HG02885 (cell line): ENCODE results near the gene DCP1B.

ENCODE experiments used
- ATAC-seq: cut with Tn5 transposase; IDR thresholded peaks from one replicate; pipeline ENCODE4 v1.9.1; 2021; ENCODE audit warnings: mild to moderate bottlenecking; ENCODE audit not compliant: unreplicated experiment, poor library complexity

Gene DCP1B

GRCh38 chr12:2004113-2004929, at the start of gene DCP1B:
Gene DCP1B, minus strand, starts transcription at chr12:2004457. Its CDS starts 26 bp downstream, at chr12:2004431.
- ATAC-seq: peak; percentile 99

GRCh38 chr12:2053691-2054090, 49.4 kb upstream of the DCP1B start:
- ATAC-seq: no peak

GRCh38 chr12:2052826-2053678, 48.8 kb upstream of the DCP1B start, which contains the start of gene CACNA1C:
Gene CACNA1C, plus strand, starts transcription at chr12:2052987. Its CDS starts 576 bp downstream, at chr12:2053563.
- ATAC-seq: no peak

GRCh38 chr12:2051700-2052621, 47.7 kb upstream of the DCP1B start:
- no peak for ATAC-seq

GRCh38 chr12:2049604-2050540, 45.6 kb upstream of the DCP1B start:
- no peak for ATAC-seq

DNA sequence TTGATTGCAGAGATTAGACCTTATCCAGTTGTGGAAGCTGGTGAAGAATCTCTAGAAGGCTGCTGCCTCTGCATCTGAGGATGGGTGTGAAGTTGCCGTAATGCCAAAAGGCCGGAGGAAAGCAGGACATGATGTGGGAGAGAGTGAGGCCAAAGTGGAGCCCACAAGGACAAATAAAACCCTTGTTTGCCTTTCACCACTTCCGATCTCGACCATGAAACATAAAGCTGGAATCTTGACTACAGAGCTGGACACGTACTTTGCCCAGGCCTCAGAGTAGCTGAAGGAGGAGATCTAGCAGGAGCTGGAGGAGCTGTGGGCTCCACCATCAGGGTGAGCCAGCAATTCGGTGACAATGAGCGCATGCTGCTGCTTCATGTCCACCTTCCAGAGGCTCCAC, 43.5 kb upstream of the DCP1B start:
- ATAC-seq: no peak

DNA sequence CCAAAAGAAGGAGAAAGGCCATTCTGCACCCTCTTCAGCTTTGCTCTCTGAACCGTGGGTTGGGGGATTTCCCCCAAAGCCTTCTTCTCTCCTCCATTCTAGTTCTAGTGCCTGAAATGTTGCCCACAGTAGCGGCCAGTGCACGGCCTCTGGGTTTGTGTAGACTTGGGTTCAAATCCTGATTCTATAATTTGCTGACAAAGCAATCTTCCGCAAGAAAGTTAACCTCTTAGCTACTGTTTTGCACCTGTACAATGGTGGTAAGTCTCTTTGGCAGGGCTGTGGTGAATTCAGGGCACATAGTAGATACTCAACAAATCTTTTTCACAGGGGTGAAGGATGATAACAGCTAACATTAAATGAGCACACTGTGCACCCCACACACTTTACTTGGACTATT, 42.7 kb upstream of the DCP1B start:
- no peak for ATAC-seq

DNA sequence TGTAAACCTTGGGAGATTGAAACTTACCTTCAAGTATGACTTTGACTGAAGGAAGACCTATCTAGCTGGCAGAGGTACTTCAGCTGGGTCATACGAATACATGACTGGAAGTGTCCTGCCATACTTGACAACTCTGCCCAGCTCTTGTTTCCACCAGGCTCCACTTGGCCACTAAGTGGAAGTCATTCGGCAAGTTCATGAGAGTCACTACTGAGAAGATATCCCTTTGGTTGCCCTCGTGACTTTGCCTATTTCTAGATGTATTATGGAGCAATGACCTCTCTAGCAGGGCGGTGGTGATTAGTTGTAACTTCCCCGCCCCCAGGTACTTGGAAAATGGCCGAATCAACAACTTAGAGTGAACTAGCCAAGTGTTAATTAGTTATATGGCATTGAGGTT, 39.9 kb upstream of the DCP1B start:
- ATAC-seq: no peak

- no peak for ATAC-seq
These were observed 38.8 kb upstream of the DCP1B start for GRCh38 chr12:2043054-2043453.

DNA sequence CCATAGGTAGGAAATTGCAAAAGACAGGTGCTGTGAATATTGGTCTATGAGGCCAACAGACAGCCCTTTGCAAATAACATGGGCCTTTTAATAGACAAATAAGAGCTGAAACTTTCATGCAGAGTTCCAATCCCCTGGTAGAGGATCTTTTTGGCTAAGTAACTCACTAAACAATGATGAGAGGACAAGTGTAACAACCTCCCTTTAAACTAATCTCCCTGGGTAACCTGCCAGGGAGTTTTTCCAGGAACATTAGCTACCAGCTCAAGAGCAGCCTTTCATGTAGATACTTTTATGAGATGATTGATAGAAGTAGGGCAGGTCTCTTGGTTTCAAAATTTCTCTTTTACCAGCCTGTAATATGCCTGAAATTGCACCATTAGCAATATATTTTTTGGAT, 34.8 kb upstream of the DCP1B start:
- ATAC-seq: no peak

GRCh38 chr12:2035431-2036055, 31.3 kb upstream of the DCP1B start:
- peak; percentile 7 for ATAC-seq

DNA sequence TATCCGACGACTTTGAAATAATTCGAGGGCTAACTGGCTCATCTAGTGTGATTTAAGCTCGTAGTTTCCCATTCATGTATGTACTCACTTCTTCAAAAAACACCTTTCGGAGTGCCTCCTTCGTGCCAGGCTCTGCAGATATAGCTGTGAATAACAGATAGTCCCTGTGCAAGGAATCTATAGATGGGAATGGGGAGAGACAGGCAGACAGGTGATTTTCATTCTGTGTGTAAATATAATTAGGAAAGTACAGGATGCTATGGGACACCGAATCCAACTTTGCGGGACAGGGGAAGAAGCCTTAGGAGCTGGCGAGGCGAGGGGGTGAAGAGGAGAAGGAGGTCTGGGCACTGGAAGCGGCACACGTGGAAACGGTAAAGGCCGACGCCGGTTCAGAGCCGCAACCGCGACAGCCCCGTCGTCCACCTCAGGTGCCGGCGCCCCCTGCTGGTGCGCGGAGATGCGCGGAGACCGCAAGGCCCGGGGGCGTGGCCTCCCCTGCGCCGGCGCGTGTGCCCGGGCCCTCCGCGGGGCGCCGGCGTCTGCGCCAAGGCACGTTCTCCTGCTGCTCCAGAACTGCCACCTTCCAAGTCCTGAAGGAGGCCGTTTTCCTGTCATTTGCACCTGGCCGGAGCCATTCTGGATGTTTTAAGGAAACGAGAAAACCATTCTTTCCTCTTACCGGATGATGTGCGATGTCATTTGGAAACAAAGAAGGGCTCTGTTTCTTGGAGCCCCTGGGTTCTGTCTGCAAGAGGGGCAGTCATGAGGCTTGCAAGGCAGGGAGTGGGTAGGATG, 30.6 kb upstream of the DCP1B start:
- ATAC-seq: peak; percentile 88

DNA sequence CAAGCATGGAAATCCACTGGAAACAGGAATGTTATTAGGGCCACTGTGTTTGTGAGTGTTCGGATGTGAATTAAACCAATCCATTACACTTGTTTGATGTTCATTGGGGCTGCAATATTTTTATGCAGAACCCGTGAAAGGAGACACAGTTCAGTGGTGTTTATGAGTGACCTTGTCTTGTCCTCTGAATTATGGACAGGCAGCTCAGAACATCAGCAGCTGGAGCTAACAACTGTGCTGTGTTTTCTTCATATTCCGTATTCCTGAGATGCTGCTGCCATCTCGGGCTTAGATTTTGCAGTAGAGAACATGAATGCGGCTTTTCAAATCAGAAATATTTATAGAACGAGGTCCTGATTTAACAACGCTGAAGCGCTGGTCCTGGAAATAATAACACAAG, 28.2 kb upstream of the DCP1B start:
- no peak for ATAC-seq

DNA sequence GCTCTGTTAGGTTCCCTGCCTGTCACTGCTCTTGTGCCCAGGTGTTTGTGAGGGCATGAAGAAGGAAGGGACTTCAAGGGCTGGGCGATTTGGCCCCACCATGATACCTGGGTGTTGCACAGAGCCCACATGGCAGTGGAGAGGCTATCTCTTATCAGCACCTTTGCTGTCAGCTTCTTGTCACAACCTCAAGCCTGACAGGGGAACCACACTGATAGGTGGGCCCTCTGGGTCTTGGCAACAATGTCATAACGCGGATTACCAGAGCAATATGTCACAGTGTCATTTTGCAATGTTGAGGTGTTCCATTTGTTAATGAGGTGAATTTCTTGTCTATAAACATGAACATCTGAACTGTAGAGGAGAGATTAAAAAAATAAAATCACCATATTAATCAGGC, 25.6 kb upstream of the DCP1B start:
- ATAC-seq: no peak

DNA sequence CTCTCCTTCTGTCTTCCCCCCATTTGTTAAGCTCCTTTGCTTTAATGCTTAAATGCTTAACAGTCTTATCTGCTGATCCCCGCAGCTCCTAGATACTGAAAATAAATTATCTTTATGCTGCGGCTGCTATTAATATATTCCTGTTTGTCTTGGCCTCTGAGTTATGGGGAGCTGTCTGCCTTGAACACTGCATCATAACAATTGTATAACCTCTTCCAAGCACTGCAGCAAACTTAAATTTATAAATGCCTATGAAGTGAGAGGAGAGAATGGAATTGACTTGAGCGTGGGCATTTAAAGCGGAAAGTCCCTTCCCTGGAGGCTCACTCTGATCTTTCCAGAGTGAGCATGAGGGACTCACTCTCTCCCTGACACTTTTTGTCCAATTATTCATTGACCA, 23.1 kb upstream of the DCP1B start:
- ATAC-seq: no peak

GRCh38 chr12:2023365-2023764, 19.1 kb upstream of the DCP1B start:
- no peak for ATAC-seq

GRCh38 chr12:2020511-2020910, 16.3 kb upstream of the DCP1B start:
- no peak for ATAC-seq

- no peak for ATAC-seq
These were observed 14.9 kb upstream of the DCP1B start for GRCh38 chr12:2019126-2019525.
